ENCODE data around the gene CTSD. TPM values are rescaled to one million over a fixed set of nuclear protein-coding genes. Genes with fewer than 3 reads are reported as not detected.

The CTSD gene
- polyA plus RNA-seq, 1 donor = 137 TPM

- no peak for DNase-seq
Observed at GRCh38 chr11:1729692-1730011, 34.1 kb downstream of the CTSD start.

DNA sequence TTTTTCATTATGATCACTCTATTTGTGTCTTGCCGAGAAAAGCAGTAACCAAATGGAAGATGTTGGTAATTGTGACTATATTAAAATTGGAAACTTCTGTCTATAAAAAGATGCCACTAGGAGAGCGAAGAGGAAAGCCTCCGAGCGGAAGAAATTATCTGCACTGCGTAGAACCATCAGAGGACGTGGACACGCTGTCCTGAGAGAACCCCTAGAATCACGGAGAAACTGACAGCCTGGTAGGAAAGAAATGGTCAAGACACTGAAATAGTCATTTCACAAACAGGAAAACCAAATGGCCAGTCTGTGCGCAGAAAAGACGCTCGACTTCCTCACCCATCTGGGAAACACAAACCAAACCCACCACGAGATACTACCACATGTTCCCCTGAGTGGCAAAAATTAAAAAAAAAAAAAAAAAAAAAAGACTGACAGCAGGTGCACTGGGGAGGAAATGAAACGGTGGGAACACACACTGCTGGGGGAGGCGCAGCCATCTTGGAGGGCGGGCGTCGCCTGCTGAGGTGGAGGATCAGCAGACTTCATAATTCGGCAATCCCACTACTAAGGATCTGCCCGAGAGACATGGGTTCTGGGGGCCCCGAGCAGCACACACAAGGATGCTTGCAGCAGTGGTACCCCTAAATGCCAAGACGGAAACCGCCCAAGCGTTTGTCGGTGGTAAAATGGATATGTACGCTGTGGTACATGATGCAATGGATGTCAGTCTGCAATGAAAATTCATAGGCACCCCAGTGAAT lies 34.6 kb downstream of the CTSD start:
- no peak for DNase-seq

DNA sequence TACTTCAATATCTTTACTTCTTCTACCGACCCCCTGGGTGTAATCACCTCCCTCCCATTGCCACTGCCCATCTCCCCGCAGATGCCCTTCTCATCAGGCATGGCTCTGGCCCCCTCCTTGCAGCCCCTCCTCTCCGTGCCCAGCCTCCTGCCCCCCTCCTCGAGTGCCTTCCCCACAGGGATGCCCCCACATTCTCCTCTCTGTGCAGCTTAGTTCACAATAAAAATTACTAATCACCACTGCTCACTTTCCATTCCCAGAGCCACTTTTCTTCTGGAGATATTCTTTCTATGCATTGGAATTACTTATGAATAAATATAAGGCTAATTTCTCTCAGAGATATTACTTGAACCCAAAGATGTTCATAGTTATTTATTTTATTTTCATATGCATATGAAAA lies 35.4 kb downstream of the CTSD start:
- no peak for DNase-seq

DNA sequence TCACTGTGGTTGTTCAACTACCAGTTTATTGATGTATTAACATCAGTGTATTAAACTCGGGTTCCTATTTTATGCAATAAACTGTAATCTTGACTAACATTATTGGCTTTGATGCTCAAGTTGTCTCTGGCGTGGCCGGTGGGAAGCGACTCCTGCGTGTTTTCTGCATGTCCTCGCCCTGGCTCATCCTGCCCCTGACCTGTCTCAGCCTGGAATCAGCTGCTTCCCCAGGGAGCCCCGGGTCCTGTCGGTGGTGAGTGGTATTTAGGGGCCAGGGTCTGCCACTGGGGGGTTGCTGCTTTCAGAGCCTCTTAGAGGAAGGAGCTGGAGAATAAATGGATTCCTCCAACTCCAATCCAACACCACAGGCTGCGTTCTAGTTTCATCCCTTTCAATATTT lies 35.9 kb downstream of the CTSD start:
- no peak for DNase-seq

DNA sequence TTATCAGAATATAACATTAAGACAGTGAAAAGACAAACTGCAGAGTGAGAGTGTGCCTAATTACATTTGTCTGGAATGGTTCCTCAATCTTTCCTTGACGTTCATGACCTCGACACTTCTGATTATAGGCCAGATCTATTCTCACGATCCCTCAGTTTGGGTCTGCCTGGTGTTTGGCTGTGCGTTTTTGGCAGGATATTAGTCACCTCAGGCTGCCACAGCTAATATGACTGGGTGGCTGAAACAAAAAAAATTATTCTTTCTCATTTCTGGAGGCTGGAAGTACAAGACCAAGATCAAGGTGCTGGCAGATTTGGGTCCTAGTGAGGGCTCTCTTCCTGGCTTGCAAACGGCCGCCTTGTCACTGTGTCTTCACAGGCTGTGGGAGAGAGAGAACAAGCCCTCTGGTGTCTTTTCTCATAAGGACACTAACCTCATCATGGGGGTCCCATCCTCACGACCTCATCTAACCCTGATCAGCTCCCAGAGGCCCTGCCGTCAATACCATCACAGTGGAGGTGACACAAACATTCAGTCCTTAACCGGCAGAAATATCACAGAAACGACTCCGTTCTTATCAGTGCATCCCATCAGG lies 36.5 kb downstream of the CTSD start:
- no peak for DNase-seq

- DNase-seq = no peak
Observed at GRCh38 chr11:1719781-1720180, 43.9 kb downstream of the CTSD start.

DNA sequence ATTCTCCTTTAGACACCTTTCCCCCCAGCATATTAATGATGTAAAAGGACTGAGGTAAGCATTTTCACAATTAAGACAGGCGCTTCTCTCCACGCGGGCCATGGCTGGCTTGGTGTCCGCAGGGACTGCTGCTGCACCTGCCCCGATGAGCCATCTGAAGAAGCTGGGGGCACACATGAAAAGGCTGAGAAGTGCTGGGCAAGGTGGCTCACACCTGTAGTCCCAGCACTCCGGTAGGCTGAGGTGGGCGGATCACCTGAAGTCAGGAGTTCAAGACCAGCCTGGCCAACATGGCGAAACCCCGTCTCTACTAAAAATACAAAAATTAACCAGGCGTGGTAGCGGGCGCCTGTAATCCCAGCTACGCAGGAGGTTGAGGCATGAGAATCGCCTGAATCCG lies 45.4 kb downstream of the CTSD start:
- DNase-seq = no peak

- no peak for DNase-seq
Observed at GRCh38 chr11:1717745-1718144, 46.0 kb downstream of the CTSD start.

- DNase-seq = no peak
Observed at GRCh38 chr11:1714908-1715885, 48.5 kb downstream of the CTSD start.

GRCh38 chr11:1708716-1709115 lies 55.0 kb downstream of the CTSD start:
- DNase-seq = no peak

GRCh38 chr11:1707751-1708150 lies 56.0 kb downstream of the CTSD start:
- DNase-seq = no peak

- DNase-seq = no peak
Observed at GRCh38 chr11:1706634-1707400, 56.9 kb downstream of the CTSD start.

- DNase-seq = no peak
Observed at GRCh38 chr11:1705126-1706052, 58.3 kb downstream of the CTSD start.

DNA sequence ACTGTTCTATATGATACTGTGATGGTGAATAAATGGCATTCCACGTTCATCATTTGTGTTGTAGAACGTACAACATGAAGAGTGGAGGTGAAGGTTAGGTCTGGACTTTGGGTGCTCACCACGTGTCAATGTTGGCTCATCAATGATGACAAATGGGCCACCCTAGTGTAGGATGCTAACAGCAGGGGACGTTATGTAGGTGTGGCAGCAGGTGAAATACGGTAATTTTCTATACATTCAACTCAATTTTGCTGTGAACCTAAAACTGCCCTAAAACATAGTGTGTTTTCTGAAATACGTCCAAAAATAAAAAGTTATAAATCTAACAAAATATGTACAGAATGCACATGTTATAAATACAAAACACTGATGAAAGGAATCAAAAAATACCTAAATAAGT lies 60.6 kb downstream of the CTSD start:
- DNase-seq = no peak

Other genes with a start within 250 kb of the CTSD start
- 28.4 TPM for gene DUSP8, start 191.7 kb downstream of the CTSD start, polyA plus RNA-seq (ENCODE audit: insufficient read length)
- 1.4 TPM for gene KRTAP5-1, start 178.6 kb downstream of the CTSD start, polyA plus RNA-seq (ENCODE audit: insufficient read length)
- not detected for gene KRTAP5-2, start 165.6 kb downstream of the CTSD start, polyA plus RNA-seq (ENCODE audit: insufficient read length)
- not detected for gene KRTAP5-3, start 155.5 kb downstream of the CTSD start, polyA plus RNA-seq (ENCODE audit: insufficient read length)
- not detected for gene KRTAP5-4, start 141.8 kb downstream of the CTSD start, polyA plus RNA-seq (ENCODE audit: insufficient read length)
- not detected for gene KRTAP5-5, start 134.2 kb downstream of the CTSD start, polyA plus RNA-seq (ENCODE audit: insufficient read length)
- gene KRTAP5-6, start 66.7 kb downstream of the CTSD start, polyA plus RNA-seq (ENCODE audit: insufficient read length) = 0.49 TPM
- gene IFITM10, start 13.3 kb downstream of the CTSD start, polyA plus RNA-seq (ENCODE audit: insufficient read length) = 0.19 TPM
- 0.44 TPM for gene SYT8, start 71.1 kb upstream of the CTSD start, polyA plus RNA-seq (ENCODE audit: insufficient read length)
- 3,747 TPM for gene TNNI2, start 75.1 kb upstream of the CTSD start, polyA plus RNA-seq (ENCODE audit: insufficient read length)
- gene LSP1, start 89.2 kb upstream of the CTSD start, polyA plus RNA-seq (ENCODE audit: insufficient read length) = 77.7 TPM
- gene PRR33, start 128.0 kb upstream of the CTSD start, polyA plus RNA-seq (ENCODE audit: insufficient read length) = 7.2 TPM
- gene TNNT3, start 155.8 kb upstream of the CTSD start, polyA plus RNA-seq (ENCODE audit: insufficient read length) = 8,959 TPM
- gene MRPL23, start 183.4 kb upstream of the CTSD start, polyA plus RNA-seq (ENCODE audit: insufficient read length) = 86.9 TPM
- gene H19, start 233.9 kb upstream of the CTSD start, polyA plus RNA-seq (ENCODE audit: insufficient read length) = 14,324 TPM

Measured in hindlimb muscle (tissue), 1 donor.